ENCODE data around the gene GNB1L. TPM values are rescaled to one million over a fixed set of nuclear protein-coding genes. Genes with fewer than 3 reads are reported as not detected.

GNB1L gene
- total and polyA plus RNA-seq, 9 of the 15 experiments (the other 6 are each of a cell fraction or from before 2014, with no cell fraction given) = 0.56 to 50.5 (median 10.2) TPM

DNA sequence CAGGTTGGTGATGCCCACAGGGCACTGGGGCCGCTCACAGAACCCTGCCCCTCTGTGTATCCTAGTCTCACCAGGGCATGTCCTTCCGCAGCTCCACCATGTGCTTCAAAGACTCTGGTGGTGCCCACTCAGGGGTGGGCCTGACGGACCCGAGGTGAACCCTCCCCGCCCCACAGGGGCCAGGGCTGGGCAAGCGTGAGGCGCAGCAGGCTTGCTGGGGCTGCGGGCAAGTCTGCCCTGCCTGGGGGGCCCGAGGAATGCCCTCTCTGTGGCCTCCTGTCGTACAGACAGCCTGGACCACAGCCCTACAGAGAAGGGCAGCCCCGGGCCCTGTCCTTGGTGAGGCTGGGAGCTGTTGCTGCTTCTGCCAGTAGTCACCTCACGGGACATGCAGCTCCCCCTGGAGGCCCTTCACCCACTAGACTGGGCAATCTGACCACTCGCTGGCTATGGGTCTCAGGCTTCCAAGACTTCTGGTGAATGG is 53.9 kb downstream of the GNB1L start (continued):
- TF ChIP-seq CBX3 (IDR thresholded peaks at IDR 0.05; ENCODE audit: borderline replicate concordance in 1 of 2, low read length in 2 of 2) = no peak
- no peak for TF ChIP-seq ZBTB17 (CRISPR knock-in tag; IDR thresholded peaks at IDR 0.05)
- no peak for TF ChIP-seq TCF3 (CRISPR knock-in tag; IDR thresholded peaks at IDR 0.05)
- TF ChIP-seq, protein P1, sequence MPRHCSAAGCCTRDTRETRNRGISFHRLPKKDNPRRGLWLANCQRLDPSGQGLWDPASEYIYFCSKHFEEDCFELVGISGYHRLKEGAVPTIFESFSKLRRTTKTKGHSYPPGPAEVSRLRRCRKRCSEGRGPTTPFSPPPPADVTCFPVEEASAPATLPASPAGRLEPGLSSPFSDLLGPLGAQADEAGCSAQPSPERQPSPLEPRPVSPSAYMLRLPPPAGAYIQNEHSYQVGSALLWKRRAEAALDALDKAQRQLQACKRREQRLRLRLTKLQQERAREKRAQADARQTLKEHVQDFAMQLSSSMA (CRISPR knock-in tag; IDR thresholded peaks at IDR 0.05) = no peak
- no peak for TF ChIP-seq ZNF174 (CRISPR knock-in tag; IDR thresholded peaks at IDR 0.05)
- TF ChIP-seq FOXK1 (CRISPR knock-in tag; IDR thresholded peaks at IDR 0.05; ENCODE audit: borderline replicate concordance) = no peak
- TF ChIP-seq ARID1B (IDR thresholded peaks at IDR 0.05) = no peak
- TF ChIP-seq, protein P2, sequence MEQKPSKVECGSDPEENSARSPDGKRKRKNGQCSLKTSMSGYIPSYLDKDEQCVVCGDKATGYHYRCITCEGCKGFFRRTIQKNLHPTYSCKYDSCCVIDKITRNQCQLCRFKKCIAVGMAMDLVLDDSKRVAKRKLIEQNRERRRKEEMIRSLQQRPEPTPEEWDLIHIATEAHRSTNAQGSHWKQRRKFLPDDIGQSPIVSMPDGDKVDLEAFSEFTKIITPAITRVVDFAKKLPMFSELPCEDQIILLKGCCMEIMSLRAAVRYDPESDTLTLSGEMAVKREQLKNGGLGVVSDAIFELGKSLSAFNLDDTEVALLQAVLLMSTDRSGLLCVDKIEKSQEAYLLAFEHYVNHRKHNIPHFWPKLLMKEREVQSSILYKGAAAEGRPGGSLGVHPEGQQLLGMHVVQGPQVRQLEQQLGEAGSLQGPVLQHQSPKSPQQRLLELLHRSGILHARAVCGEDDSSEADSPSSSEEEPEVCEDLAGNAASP (IDR thresholded peaks at IDR 0.05) = no peak
- TF ChIP-seq RNF2 (IDR thresholded peaks at IDR 0.05) = no peak
- TF ChIP-seq MIER1 (IDR thresholded peaks at IDR 0.05; ENCODE audit: low read depth) = no peak
- TF ChIP-seq, protein P3, sequence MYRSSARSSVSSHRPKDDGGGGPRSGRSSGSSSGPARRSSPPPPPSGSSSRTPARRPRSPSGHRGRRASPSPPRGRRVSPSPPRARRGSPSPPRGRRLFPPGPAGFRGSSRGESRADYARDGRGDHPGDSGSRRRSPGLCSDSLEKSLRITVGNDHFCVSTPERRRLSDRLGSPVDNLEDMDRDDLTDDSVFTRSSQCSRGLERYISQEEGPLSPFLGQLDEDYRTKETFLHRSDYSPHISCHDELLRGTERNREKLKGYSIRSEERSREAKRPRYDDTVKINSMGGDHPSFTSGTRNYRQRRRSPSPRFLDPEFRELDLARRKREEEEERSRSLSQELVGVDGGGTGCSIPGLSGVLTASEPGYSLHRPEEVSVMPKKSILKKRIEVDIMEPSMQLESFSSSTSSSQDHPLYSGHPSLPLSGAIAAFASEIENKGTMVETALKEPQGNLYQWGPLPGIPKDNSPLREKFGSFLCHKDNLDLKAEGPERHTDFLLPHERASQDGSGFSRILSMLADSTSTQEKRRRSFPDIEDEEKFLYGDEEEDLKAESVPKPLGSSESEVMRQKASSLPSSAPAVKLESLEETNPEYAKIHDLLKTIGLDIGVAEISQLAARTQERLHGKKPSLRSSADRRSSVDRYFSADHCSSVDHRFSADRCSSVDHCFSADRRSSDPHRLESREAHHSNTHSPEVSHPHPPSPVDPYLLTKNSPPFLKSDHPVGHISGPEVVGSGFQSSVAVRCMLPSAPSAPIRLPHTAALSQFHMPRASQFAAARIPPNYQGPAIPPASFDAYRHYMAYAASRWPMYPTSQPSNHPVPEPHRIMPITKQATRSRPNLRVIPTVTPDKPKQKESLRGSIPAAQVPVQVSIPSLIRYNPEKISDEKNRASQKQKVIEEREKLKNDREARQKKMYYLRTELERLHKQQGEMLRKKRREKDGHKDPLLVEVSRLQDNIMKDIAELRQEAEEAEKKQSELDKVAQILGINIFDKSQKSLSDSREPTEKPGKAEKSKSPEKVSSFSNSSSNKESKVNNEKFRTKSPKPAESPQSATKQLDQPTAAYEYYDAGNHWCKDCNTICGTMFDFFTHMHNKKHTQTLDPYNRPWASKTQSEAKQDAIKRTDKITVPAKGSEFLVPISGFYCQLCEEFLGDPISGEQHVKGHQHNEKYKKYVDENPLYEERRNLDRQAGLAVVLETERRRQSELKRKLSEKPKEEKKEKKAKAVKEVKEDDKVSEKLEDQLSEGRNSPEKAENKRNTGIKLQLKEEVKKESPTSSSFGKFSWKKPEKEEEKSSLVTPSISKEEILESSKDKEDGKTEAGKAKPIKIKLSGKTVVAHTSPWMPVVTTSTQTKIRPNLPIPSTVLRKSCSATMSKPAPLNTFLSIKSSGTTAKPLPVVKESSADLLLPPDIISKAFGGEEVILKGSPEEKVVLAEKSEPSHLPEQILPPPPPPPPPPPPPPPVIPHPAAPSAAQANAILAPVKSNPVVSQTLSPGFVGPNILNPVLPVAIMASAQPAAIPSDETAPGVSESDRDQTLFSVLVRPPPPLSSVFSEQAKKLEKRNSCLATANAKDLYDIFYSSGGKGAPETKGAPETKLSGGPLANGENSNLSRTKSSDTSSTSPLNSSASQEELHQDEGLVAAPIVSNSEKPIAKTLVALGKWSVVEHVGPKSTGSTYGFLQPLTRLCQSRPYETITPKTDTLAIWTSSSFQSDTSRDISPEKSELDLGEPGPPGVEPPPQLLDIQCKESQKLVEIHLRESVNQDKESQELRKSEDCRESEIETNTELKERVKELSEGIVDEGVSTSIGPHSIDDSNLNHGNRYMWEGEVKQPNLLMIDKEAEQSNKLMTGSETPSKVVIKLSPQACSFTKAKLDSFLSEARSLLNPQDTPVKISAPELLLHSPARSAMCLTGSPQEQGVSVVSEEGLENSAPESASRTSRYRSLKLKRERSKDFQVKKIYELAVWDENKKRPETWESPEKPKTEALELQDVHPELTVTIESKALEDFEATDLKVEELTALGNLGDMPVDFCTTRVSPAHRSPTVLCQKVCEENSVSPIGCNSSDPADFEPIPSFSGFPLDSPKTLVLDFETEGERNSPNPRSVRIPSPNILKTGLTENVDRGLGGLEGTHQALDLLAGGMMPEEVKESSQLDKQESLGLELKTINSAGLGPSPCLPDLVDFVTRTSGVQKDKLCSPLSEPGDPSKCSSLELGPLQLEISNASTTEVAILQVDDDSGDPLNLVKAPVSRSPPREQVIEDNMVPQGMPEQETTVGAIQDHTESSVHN (IDR thresholded peaks at IDR 0.05; ENCODE audit: borderline replicate concordance in 1 of 2, low read depth in 1 of 2) = no peak
- TF ChIP-seq CC2D1A (IDR thresholded peaks at IDR 0.05) = no peak
- TF ChIP-seq ZNF830 (CRISPR knock-in tag; IDR thresholded peaks at IDR 0.05) = no peak
- TF ChIP-seq KAT8 (IDR thresholded peaks at IDR 0.05; ENCODE audit: low read depth) = no peak
- TF ChIP-seq, protein P4, sequence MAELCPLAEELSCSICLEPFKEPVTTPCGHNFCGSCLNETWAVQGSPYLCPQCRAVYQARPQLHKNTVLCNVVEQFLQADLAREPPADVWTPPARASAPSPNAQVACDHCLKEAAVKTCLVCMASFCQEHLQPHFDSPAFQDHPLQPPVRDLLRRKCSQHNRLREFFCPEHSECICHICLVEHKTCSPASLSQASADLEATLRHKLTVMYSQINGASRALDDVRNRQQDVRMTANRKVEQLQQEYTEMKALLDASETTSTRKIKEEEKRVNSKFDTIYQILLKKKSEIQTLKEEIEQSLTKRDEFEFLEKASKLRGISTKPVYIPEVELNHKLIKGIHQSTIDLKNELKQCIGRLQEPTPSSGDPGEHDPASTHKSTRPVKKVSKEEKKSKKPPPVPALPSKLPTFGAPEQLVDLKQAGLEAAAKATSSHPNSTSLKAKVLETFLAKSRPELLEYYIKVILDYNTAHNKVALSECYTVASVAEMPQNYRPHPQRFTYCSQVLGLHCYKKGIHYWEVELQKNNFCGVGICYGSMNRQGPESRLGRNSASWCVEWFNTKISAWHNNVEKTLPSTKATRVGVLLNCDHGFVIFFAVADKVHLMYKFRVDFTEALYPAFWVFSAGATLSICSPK (IDR thresholded peaks at IDR 0.05; ENCODE audit: borderline replicate concordance) = no peak
- no peak for TF ChIP-seq FOSL1 (tag; conservative IDR thresholded peaks at IDR 0.05)
- TF ChIP-seq ZNF780A (CRISPR knock-in tag; IDR thresholded peaks at IDR 0.05) = no peak
- no peak for TF ChIP-seq SUPT5H (IDR thresholded peaks at IDR 0.05)
- no peak for TF ChIP-seq CAMTA2 (CRISPR knock-in tag; conservative IDR thresholded peaks at IDR 0.05)
